Measurements from ENCODE around the gene IFT81. TPM values are rescaled to one million over a fixed set of nuclear protein-coding genes. Genes with fewer than 3 reads are reported as not detected.

The IFT81 gene
- total RNA-seq, 1 experiment from 2014 or later, result 15.5 TPM

- DNase-seq (ENCODE audit: low read depth, low spot score), result no peak
- TF ChIP-seq, protein P1, sequence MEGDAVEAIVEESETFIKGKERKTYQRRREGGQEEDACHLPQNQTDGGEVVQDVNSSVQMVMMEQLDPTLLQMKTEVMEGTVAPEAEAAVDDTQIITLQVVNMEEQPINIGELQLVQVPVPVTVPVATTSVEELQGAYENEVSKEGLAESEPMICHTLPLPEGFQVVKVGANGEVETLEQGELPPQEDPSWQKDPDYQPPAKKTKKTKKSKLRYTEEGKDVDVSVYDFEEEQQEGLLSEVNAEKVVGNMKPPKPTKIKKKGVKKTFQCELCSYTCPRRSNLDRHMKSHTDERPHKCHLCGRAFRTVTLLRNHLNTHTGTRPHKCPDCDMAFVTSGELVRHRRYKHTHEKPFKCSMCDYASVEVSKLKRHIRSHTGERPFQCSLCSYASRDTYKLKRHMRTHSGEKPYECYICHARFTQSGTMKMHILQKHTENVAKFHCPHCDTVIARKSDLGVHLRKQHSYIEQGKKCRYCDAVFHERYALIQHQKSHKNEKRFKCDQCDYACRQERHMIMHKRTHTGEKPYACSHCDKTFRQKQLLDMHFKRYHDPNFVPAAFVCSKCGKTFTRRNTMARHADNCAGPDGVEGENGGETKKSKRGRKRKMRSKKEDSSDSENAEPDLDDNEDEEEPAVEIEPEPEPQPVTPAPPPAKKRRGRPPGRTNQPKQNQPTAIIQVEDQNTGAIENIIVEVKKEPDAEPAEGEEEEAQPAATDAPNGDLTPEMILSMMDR (IDR thresholded peaks at IDR 0.05), result no peak
- TF ChIP-seq TCF7L2 (IDR thresholded peaks at IDR 0.05; ENCODE audit: low read depth, low read length), result no peak
- TF ChIP-seq REST (IDR thresholded peaks at IDR 0.05; ENCODE audit: insufficient read depth in 1 of 2, low read depth in 2 of 2, low read length in 1 of 2), result no peak
- TF ChIP-seq POLR2AphosphoS5 (IDR thresholded peaks at IDR 0.05; ENCODE audit: low read depth, low read length), result no peak
- no peak for TF ChIP-seq SIN3A (IDR thresholded peaks at IDR 0.05; ENCODE audit: borderline replicate concordance, insufficient read depth, low read depth, low read length)
- H3K27me3 ChIP-seq (ENCODE audit: control insufficient read depth, insufficient read depth, low read length), result no peaks in the 10 kb centered on the region
- in situ Hi-C loops (cut with HindIII; ENCODE audit: low pct_unique_long_range_greater_than_20kb, low sequenced_read_pairs), result no loop called here
- no peaks in the 10 kb centered on the region for H3K9me3 ChIP-seq (ENCODE audit: control insufficient read depth, insufficient read depth, low read depth, low read length)
- ChIA-PET CTCF (no interaction called here), POLR2A (no interaction called here)
- ATAC-seq, result no peak
- H3K36me3 ChIP-seq (ENCODE audit: control insufficient read depth, insufficient read depth, low read length), result peaks cover 3% of the 10 kb centered on the region; the same call in 1 of the 2 replicates
- no TSS peak for BruUV-seq (replicated peaks)
- H3K4me3 ChIP-seq (ENCODE audit: low read depth in 2 of 2, low read length in 2 of 2), result no peak overlapping the region
- intact Hi-C loops (cut with micrococcal nuclease; ENCODE audit: unreplicated experiment), result no loop called here
- no peak overlapping the region for H3K27ac ChIP-seq (ENCODE audit: low read length)
- H3K4me1 ChIP-seq (ENCODE audit: control insufficient read depth, insufficient read depth, low read length), result no peaks in the 10 kb centered on the region
These were observed 25.0 kb downstream of the IFT81 start for GRCh38 chr12:110149086-110149660.

- CTCF ChIA-PET, result no interaction called here
- H3K4me1 ChIP-seq (ENCODE audit: control insufficient read depth, insufficient read depth, low read length), result no peaks in the 10 kb centered on the region
- DNase-seq (ENCODE audit: low read depth, low spot score), result no peak
These were observed 32.6 kb downstream of the IFT81 start for GRCh38 chr12:110156766-110157165.

More at GRCh38 chr12:110156766-110157165, 32.6 kb downstream of the IFT81 start:
- BruUV-seq (replicated peaks), result no TSS peak
- intact Hi-C loops (cut with micrococcal nuclease; ENCODE audit: unreplicated experiment), result no loop called here
- Histone ChIP-seq H3K27ac (ENCODE audit: low read length) (no peak overlapping the region), H3K36me3 (ENCODE audit: control insufficient read depth, insufficient read depth, low read length) (no peaks in the 10 kb centered on the region), H3K4me3 (ENCODE audit: low read depth in 2 of 2, low read length in 2 of 2) (no peak overlapping the region), H3K27me3 (ENCODE audit: control insufficient read depth, insufficient read depth, low read length) (no peaks in the 10 kb centered on the region), H3K9me3 (ENCODE audit: control insufficient read depth, insufficient read depth, low read depth, low read length) (peaks cover 10% of the 10 kb centered on the region)
- ATAC-seq, result no peak
- TF ChIP-seq SIN3A (IDR thresholded peaks at IDR 0.05; ENCODE audit: borderline replicate concordance, insufficient read depth, low read depth, low read length), result no peak
- no peak for TF ChIP-seq TCF7L2 (IDR thresholded peaks at IDR 0.05; ENCODE audit: low read depth, low read length)
- TF ChIP-seq, protein P1 (IDR thresholded peaks at IDR 0.05), result no peak
- no peak for TF ChIP-seq POLR2AphosphoS5 (IDR thresholded peaks at IDR 0.05; ENCODE audit: low read depth, low read length)
- no peak for TF ChIP-seq REST (IDR thresholded peaks at IDR 0.05; ENCODE audit: insufficient read depth in 1 of 2, low read depth in 2 of 2, low read length in 1 of 2)
- in situ Hi-C loops (cut with HindIII; ENCODE audit: low pct_unique_long_range_greater_than_20kb, low sequenced_read_pairs), result no loop called here
- POLR2A ChIA-PET, result no interaction called here

Data from Panc1 (cell line).